ENCODE results near the gene LRRC8C.

Gene LRRC8C

GRCh38 chr1:89594096-89594740 lies 38.7 kb upstream of the LRRC8C start:
- no peak for TF ChIP-seq CTCF (IDR thresholded peaks at IDR 0.05)

- no peak for TF ChIP-seq CTCF (IDR thresholded peaks at IDR 0.05)
Measured at GRCh38 chr1:89596698-89597097, 36.2 kb upstream of the LRRC8C start.

GRCh38 chr1:89598450-89599331 lies 34.2 kb upstream of the LRRC8C start:
- TF ChIP-seq CTCF (IDR thresholded peaks at IDR 0.05): peak; percentile 67

- no peak; the same call in 1 of the 2 replicates for TF ChIP-seq CTCF (IDR thresholded peaks at IDR 0.05)
Measured at GRCh38 chr1:89599332-89599630, 33.6 kb upstream of the LRRC8C start.

- TF ChIP-seq CTCF (IDR thresholded peaks at IDR 0.05): no peak
Measured at GRCh38 chr1:89600451-89601224, 32.3 kb upstream of the LRRC8C start.

GRCh38 chr1:89602871-89603404 lies 30.0 kb upstream of the LRRC8C start:
- TF ChIP-seq CTCF (IDR thresholded peaks at IDR 0.05): no peak

GRCh38 chr1:89603651-89604413 lies 29.1 kb upstream of the LRRC8C start:
- TF ChIP-seq CTCF (IDR thresholded peaks at IDR 0.05): no peak

All from LNCAP (cell line).